Stimulated activated naive CD8-positive, alpha-beta T cell treated with anti-CD3 and anti-CD28 coated beads, Interleukin-15, amount 100 ng/mL, for 72 hours (primary cell): ENCODE data around the gene FAM200B.

Experiments
- ATAC-seq: fragments of 150-1000 bp; cut with Tn5 transposase; 2 replicates; pipeline ENCODE4 v1.10.0; 2021; ENCODE audit warnings: mild to moderate bottlenecking, moderate library complexity
- DNase-seq, 2 donors: peaks; one replicate each; pipeline ENCODE4 v3.0.0; 2021 to 2022
- H3K27ac Mint-ChIP-seq, 2 donors: one replicate each; pipeline ENCODE4 v1.8.0; 2022; ENCODE audit warnings: mild to moderate bottlenecking in 2 of 2, mixed read lengths in 2 of 2, moderate library complexity in 2 of 2
- H3K27me3 Mint-ChIP-seq: one replicate; pipeline ENCODE4 v1.8.0; 2022; ENCODE audit warnings: mixed read lengths
- H3K4me1 Mint-ChIP-seq: one replicate; pipeline ENCODE4 v1.8.0; 2022; ENCODE audit warnings: mild to moderate bottlenecking, mixed read lengths
- H3K4me3 Mint-ChIP-seq, 2 donors: one replicate each; pipeline ENCODE4 v1.8.0; 2022; ENCODE audit warnings: mild to moderate bottlenecking in 2 of 2, mixed read lengths in 2 of 2, moderate library complexity in 1 of 2
- H3K9me3 Mint-ChIP-seq, 2 donors: one replicate each; pipeline ENCODE4 v1.8.0; 2022; ENCODE audit warnings: mixed read lengths in 2 of 2

The FAM200B gene

GRCh38 chr4:15704129-15704528, 22.5 kb downstream of the FAM200B start:
- Mint-ChIP-seq H3K27ac (no peak overlapping the region), H3K4me1 (peaks cover 12% of the 10 kb centered on the region), H3K4me3 (no peak overlapping the region), H3K27me3 (peaks cover 14% of the 10 kb centered on the region), H3K9me3 (no peaks in the 10 kb centered on the region)
- no peak for DNase-seq
- ATAC-seq, result no peak

- Mint-ChIP-seq H3K27ac (no peak overlapping the region), H3K4me1 (peaks cover 12% of the 10 kb centered on the region), H3K9me3 (no peaks in the 10 kb centered on the region), H3K27me3 (no peaks in the 10 kb centered on the region), H3K4me3 (no peak overlapping the region)
- DNase-seq (no peak), ATAC-seq (no peak)
Observed at GRCh38 chr4:15706646-15707362, 25.2 kb downstream of the FAM200B start.

GRCh38 chr4:15707363-15707715, 25.7 kb downstream of the FAM200B start:
- H3K9me3 Mint-ChIP-seq, result no peaks in the 10 kb centered on the region
- peaks cover 12% of the 10 kb centered on the region for H3K4me1 Mint-ChIP-seq
- no peaks in the 10 kb centered on the region for H3K27me3 Mint-ChIP-seq
- no peak overlapping the region for H3K27ac Mint-ChIP-seq
- H3K4me3 Mint-ChIP-seq, result no peak overlapping the region
- no peak for DNase-seq
- ATAC-seq, result no peak

GRCh38 chr4:15711762-15712161, 30.1 kb downstream of the FAM200B start:
- H3K27me3 Mint-ChIP-seq, result no peaks in the 10 kb centered on the region
- H3K9me3 Mint-ChIP-seq, result no peaks in the 10 kb centered on the region
- DNase-seq (no peak), ATAC-seq (no peak)
- no peak overlapping the region for H3K4me3 Mint-ChIP-seq
- no peak overlapping the region for H3K27ac Mint-ChIP-seq
- H3K4me1 Mint-ChIP-seq, result no peaks in the 10 kb centered on the region

GRCh38 chr4:15712214-15712613, 30.6 kb downstream of the FAM200B start:
- no peak for ATAC-seq

GRCh38 chr4:15714141-15714540, 32.5 kb downstream of the FAM200B start:
- no peak for ATAC-seq
- Mint-ChIP-seq H3K27ac (no peak overlapping the region), H3K4me1 (no peaks in the 10 kb centered on the region), H3K27me3 (no peaks in the 10 kb centered on the region), H3K9me3 (no peaks in the 10 kb centered on the region), H3K4me3 (no peak overlapping the region)
- DNase-seq, result no peak

More at GRCh38 chr4:15712214-15712613, 30.6 kb downstream of the FAM200B start:
- no peak for DNase-seq
- no peaks in the 10 kb centered on the region for H3K4me1 Mint-ChIP-seq
- no peak overlapping the region for H3K27ac Mint-ChIP-seq
- H3K4me3 Mint-ChIP-seq, result no peak overlapping the region
- no peaks in the 10 kb centered on the region for H3K27me3 Mint-ChIP-seq
- H3K9me3 Mint-ChIP-seq, result no peaks in the 10 kb centered on the region

GRCh38 chr4:15714646-15715435, 33.2 kb downstream of the FAM200B start:
- ATAC-seq (no peak), DNase-seq (no peak)
- no peaks in the 10 kb centered on the region for H3K4me1 Mint-ChIP-seq
- H3K9me3 Mint-ChIP-seq, result no peaks in the 10 kb centered on the region
- H3K27ac Mint-ChIP-seq, result no peak overlapping the region
- H3K4me3 Mint-ChIP-seq, result no peak overlapping the region
- H3K27me3 Mint-ChIP-seq, result no peaks in the 10 kb centered on the region

- ATAC-seq, result no peak
- H3K27me3 Mint-ChIP-seq, result no peaks in the 10 kb centered on the region
- H3K4me1 Mint-ChIP-seq, result no peaks in the 10 kb centered on the region
- no peak overlapping the region for H3K4me3 Mint-ChIP-seq
- H3K9me3 Mint-ChIP-seq, result no peaks in the 10 kb centered on the region
- DNase-seq, result no peak
- H3K27ac Mint-ChIP-seq, result no peak overlapping the region
Observed at GRCh38 chr4:15716115-15716514, 34.5 kb downstream of the FAM200B start.

- H3K9me3 Mint-ChIP-seq, result no peaks in the 10 kb centered on the region
Observed at GRCh38 chr4:15717086-15717485, 35.5 kb downstream of the FAM200B start.

GRCh38 chr4:15717657-15718416, 36.2 kb downstream of the FAM200B start:
- Mint-ChIP-seq H3K4me3 (no peak overlapping the region), H3K4me1 (no peaks in the 10 kb centered on the region), H3K27ac (no peak overlapping the region), H3K9me3 (no peaks in the 10 kb centered on the region), H3K27me3 (no peaks in the 10 kb centered on the region)
- no peak for ATAC-seq
- no peak for DNase-seq

More at GRCh38 chr4:15717086-15717485, 35.5 kb downstream of the FAM200B start:
- no peak for ATAC-seq
- DNase-seq, result no peak
- Mint-ChIP-seq H3K4me1 (no peaks in the 10 kb centered on the region), H3K4me3 (no peak overlapping the region), H3K27ac (no peak overlapping the region), H3K27me3 (no peaks in the 10 kb centered on the region)

GRCh38 chr4:15718465-15718864, 36.8 kb downstream of the FAM200B start:
- no peaks in the 10 kb centered on the region for H3K27me3 Mint-ChIP-seq
- no peak overlapping the region for H3K27ac Mint-ChIP-seq
- ATAC-seq, result no peak
- H3K9me3 Mint-ChIP-seq, result no peaks in the 10 kb centered on the region
- DNase-seq, result no peak
- H3K4me3 Mint-ChIP-seq, result no peak overlapping the region
- no peaks in the 10 kb centered on the region for H3K4me1 Mint-ChIP-seq

- H3K9me3 Mint-ChIP-seq, result no peaks in the 10 kb centered on the region
- no peak for ATAC-seq
Observed at GRCh38 chr4:15718959-15719358, 37.3 kb downstream of the FAM200B start.

GRCh38 chr4:15719506-15719905, 37.9 kb downstream of the FAM200B start:
- no peak for DNase-seq
- Mint-ChIP-seq H3K27me3 (no peaks in the 10 kb centered on the region), H3K4me1 (no peaks in the 10 kb centered on the region), H3K27ac (peak overlapping the region in 1 of 2 donors; percentile 12), H3K9me3 (no peaks in the 10 kb centered on the region), H3K4me3 (no peak overlapping the region)
- no peak for ATAC-seq

More at GRCh38 chr4:15718959-15719358, 37.3 kb downstream of the FAM200B start:
- Mint-ChIP-seq H3K27me3 (no peaks in the 10 kb centered on the region), H3K4me1 (no peaks in the 10 kb centered on the region), H3K4me3 (no peak overlapping the region), H3K27ac (peak overlapping the region in 1 of 2 donors; percentile 60)
- no peak for DNase-seq

- peaks cover 6% of the 10 kb centered on the region for H3K4me1 Mint-ChIP-seq
- H3K9me3 Mint-ChIP-seq, result no peaks in the 10 kb centered on the region
- no peak overlapping the region for H3K27ac Mint-ChIP-seq
- no peak overlapping the region for H3K4me3 Mint-ChIP-seq
- peaks cover 8% of the 10 kb centered on the region for H3K27me3 Mint-ChIP-seq
- DNase-seq (no peak), ATAC-seq (no peak)
Observed at GRCh38 chr4:15720851-15721250, 39.2 kb downstream of the FAM200B start.

- ATAC-seq (no peak), DNase-seq (no peak)
- Mint-ChIP-seq H3K4me1 (peaks cover 12% of the 10 kb centered on the region), H3K9me3 (no peaks in the 10 kb centered on the region), H3K27me3 (peaks cover 8% of the 10 kb centered on the region), H3K4me3 (no peak overlapping the region), H3K27ac (no peak overlapping the region)
Observed at GRCh38 chr4:15725608-15726007, 44.0 kb downstream of the FAM200B start.
